Adrenal gland (tissue), 5 donors: ENCODE data around the gene AKT1S1.

Source experiments
- CTCF ChIP-seq, 6 experiments: fragments of 450-650 bp in 4 of 6; fragments of 200-600 bp in 2 of 6; sonication (generic) in 1 of 6; IDR thresholded peaks; 1 replicate in 5 of 6; 2 replicates in 1 of 6; pipeline versions ENCODE4 v1.5.1 to v1.8.0; 2016 to 2021; ENCODE audit warnings: antibody characterized with exemption in 6 of 6, mild to moderate bottlenecking in 2 of 6, moderate library complexity in 1 of 6
- POLR2A ChIP-seq, 2 donors: fragments of 450-650 bp; IDR thresholded peaks; one replicate each; pipeline ENCODE4 v1.6.1; 2017; ENCODE audit warnings: antibody characterized with exemption in 2 of 2, mild to moderate bottlenecking in 2 of 2, moderate library complexity in 1 of 2
- donor health status: DM: no; HTN: no; CAD: no.

DNA sequence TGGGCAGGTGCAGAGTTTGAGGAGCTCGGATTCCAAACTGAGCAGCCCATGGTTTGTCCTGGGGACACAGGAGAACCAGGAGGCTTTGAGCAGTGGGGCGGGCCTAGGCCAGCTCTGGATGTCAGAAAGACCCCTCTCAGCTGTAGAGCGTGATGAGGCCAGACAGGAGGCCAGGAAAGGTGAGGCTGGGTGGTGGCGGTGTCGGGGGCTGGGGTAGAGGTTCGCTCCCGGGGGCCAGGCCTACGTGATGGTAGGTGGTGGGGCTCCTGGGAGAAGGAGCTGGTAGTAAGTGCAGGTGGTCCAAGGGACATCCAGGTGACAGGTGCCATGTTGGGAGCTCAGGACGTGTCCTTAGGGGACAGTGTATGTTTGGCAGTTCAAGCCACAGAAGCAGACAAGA lies 39.7 kb downstream of the AKT1S1 start:
- TF ChIP-seq POLR2A (IDR thresholded peaks at IDR 0.05) (no peak), CTCF (IDR thresholded peaks at IDR 0.05) (no peak)
